GM23338 (cell line): ENCODE data around the gene CTNNA3. TPM values are rescaled to one million over a fixed set of nuclear protein-coding genes. Genes with fewer than 3 reads are reported as not detected.

Source experiments
- ATAC-seq: fragments of 200-7000 bp; cut with Tn5 transposase; 3 replicates; pipeline ENCODE4 v1.9.1; 2020
- DNase-seq: peaks from one replicate; pipeline ENCODE4 v3.0.0-alpha.2; 2015; ENCODE audit warnings: low spot score
- H2AFZ ChIP-seq: fragments of 200-600 bp; sonication (generic); 2 replicates; pipeline ENCODE4 v1.8.0; 2016; ENCODE audit warnings: antibody characterized with exemption, mild to moderate bottlenecking, moderate library complexity
- H3F3A ChIP-seq: fragments of 200-600 bp; sonication (generic); replicated peaks from 2 replicates; pipeline ENCODE4 v1.8.0; 2017; ENCODE audit warnings: antibody characterized with exemption, mixed run types, low read depth
- H3K27ac ChIP-seq: fragments of 200-600 bp; sonication (generic); 2 replicates; pipeline ENCODE4 v1.6.1; 2016; ENCODE audit warnings: low read depth
- H3K27me3 ChIP-seq: fragments of 200-600 bp; sonication (generic); 2 replicates; pipeline ENCODE4 v1.8.0; 2016; ENCODE audit warnings: mild to moderate bottlenecking, mixed run types, moderate library complexity; ENCODE audit not compliant: insufficient read depth
- H3K36me3 ChIP-seq: fragments of 200-600 bp; sonication (generic); 2 replicates; pipeline ENCODE4 v1.8.0; 2016; ENCODE audit warnings: mild to moderate bottlenecking; ENCODE audit not compliant: insufficient read depth
- H3K4me1 ChIP-seq: fragments of 200-600 bp; sonication (generic); 2 replicates; pipeline ENCODE4 v1.8.0; 2016; ENCODE audit warnings: mild to moderate bottlenecking, moderate library complexity; ENCODE audit not compliant: insufficient read depth
- H3K4me2 ChIP-seq: fragments of 200-600 bp; sonication (generic); 2 replicates; pipeline ENCODE4 v1.7.1; 2017; ENCODE audit warnings: mixed run types
- H3K4me3 ChIP-seq: fragments of 200-600 bp; sonication (generic); 2 replicates; pipeline ENCODE4 v1.6.1; 2016; ENCODE audit warnings: mixed run types
- H3K79me2 ChIP-seq: fragments of 200-600 bp; sonication (generic); replicated peaks from 2 replicates; pipeline ENCODE4 v1.8.0; 2017; ENCODE audit warnings: mild to moderate bottlenecking; ENCODE audit not compliant: insufficient read depth
- H3K9me2 ChIP-seq: fragments of 200-600 bp; sonication (generic); 2 replicates; pipeline ENCODE4 v1.8.0; 2017; ENCODE audit not compliant: insufficient read depth
- H4K20me1 ChIP-seq: fragments of 200-600 bp; sonication (generic); replicated peaks from 2 replicates; pipeline ENCODE4 v1.8.0; 2017; ENCODE audit warnings: mild to moderate bottlenecking; ENCODE audit not compliant: insufficient read depth
- H3K27ac Mint-ChIP-seq: 2 replicates; pipeline ENCODE4 v1.8.0; 2020; ENCODE audit warnings: inconsistent platforms, mild to moderate bottlenecking, moderate library complexity, mixed read lengths
- H3K27me3 Mint-ChIP-seq: 3 replicates; pipeline ENCODE4 v1.8.0; 2022; ENCODE audit warnings: low read depth, mild to moderate bottlenecking, moderate library complexity, mixed read lengths, inconsistent platforms; ENCODE audit not compliant: insufficient read depth, poor library complexity
- H3K36me3 Mint-ChIP-seq: 3 replicates; pipeline ENCODE4 v1.8.0; 2021; ENCODE audit warnings: low read depth, mild to moderate bottlenecking, inconsistent platforms, moderate library complexity, mixed read lengths
- H3K4me1 Mint-ChIP-seq: 3 replicates; pipeline ENCODE4 v1.8.0; 2020; ENCODE audit warnings: mild to moderate bottlenecking, inconsistent platforms, mixed read lengths
- H3K4me3 Mint-ChIP-seq: 3 replicates; pipeline ENCODE4 v1.8.0; 2021; ENCODE audit warnings: moderate library complexity, mild to moderate bottlenecking, inconsistent platforms, mixed read lengths
- H3K9me3 Mint-ChIP-seq: 3 replicates; pipeline ENCODE4 v1.8.0; 2020; ENCODE audit warnings: moderate library complexity, mild to moderate bottlenecking, inconsistent platforms, mixed read lengths
- EZH2phosphoT487 ChIP-seq: fragments of 200-600 bp; sonication (generic); IDR thresholded peaks from one replicate; pipeline ENCODE4 v1.8.1; 2018; ENCODE audit warnings: antibody characterized with exemption; ENCODE audit not compliant: unreplicated experiment
- STAT1 ChIP-seq: IDR thresholded peaks from one replicate; pipeline ENCODE4 v1.6.1; 2016; ENCODE audit warnings: antibody characterized with exemption; ENCODE audit not compliant: unreplicated experiment
- ZNF462 ChIP-seq: fragments of 250-450 bp; sonication (Bioruptor Pico); IDR thresholded peaks from 2 replicates; pipeline ENCODE4 v1.5.0; 2020; ENCODE audit warnings: mild to moderate bottlenecking, moderate library complexity
- polyA plus RNA-seq: library from polyadenylated mRNA; unstranded; fragments of >200 nt; fragmentation: Nextera tagmentation; extraction: Ambion mirVana; gene quantifications from 2 replicates; pipeline ENCODE4 v1.2.1, GENCODE V29; 2016
- total RNA-seq: library from RNA; depleted of rRNA; stranded (reverse); fragments of >200 nt; shearing (Covaris generic); gene quantifications from 2 replicates; pipeline ENCODE4 v1.2.3, GENCODE V29; 2014
- TF ChIP-seq, protein P1 (sequence below): IDR thresholded peaks from one replicate; pipeline ENCODE4 v1.6.1; 2018; ENCODE audit warnings: antibody characterized with exemption; ENCODE audit not compliant: unreplicated experiment

Gene CTNNA3
- total and polyA plus RNA-seq, 2 experiments from 2014 or later = 0.71 to 3.3 TPM

DNA sequence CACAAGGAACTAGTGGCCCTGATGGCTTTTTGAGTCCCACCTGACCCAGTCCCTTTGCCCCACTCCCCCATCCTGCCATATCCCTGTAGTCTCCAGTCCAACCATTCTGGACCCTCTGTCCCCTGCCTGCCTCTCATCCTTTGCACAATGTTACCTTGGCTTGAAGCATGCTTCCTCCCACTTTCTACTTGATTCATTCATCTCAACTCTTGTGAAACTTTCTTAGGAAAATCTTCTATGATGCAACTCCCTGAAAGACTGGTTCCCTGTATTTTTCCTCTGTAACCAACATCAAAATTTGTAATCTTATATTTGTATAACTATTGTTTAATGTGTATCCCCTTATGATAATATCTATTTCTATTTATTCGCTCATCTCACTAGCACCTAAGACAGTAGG lies 618.6 kb downstream of the CTNNA3 start (continued):
- TF ChIP-seq ZNF462 (CRISPR knock-in tag) = no peak
- TF ChIP-seq EZH2phosphoT487 = no peak
- TF ChIP-seq, protein P1, sequence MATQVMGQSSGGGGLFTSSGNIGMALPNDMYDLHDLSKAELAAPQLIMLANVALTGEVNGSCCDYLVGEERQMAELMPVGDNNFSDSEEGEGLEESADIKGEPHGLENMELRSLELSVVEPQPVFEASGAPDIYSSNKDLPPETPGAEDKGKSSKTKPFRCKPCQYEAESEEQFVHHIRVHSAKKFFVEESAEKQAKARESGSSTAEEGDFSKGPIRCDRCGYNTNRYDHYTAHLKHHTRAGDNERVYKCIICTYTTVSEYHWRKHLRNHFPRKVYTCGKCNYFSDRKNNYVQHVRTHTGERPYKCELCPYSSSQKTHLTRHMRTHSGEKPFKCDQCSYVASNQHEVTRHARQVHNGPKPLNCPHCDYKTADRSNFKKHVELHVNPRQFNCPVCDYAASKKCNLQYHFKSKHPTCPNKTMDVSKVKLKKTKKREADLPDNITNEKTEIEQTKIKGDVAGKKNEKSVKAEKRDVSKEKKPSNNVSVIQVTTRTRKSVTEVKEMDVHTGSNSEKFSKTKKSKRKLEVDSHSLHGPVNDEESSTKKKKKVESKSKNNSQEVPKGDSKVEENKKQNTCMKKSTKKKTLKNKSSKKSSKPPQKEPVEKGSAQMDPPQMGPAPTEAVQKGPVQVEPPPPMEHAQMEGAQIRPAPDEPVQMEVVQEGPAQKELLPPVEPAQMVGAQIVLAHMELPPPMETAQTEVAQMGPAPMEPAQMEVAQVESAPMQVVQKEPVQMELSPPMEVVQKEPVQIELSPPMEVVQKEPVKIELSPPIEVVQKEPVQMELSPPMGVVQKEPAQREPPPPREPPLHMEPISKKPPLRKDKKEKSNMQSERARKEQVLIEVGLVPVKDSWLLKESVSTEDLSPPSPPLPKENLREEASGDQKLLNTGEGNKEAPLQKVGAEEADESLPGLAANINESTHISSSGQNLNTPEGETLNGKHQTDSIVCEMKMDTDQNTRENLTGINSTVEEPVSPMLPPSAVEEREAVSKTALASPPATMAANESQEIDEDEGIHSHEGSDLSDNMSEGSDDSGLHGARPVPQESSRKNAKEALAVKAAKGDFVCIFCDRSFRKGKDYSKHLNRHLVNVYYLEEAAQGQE = no peak
- TF ChIP-seq STAT1 = no peak

DNA sequence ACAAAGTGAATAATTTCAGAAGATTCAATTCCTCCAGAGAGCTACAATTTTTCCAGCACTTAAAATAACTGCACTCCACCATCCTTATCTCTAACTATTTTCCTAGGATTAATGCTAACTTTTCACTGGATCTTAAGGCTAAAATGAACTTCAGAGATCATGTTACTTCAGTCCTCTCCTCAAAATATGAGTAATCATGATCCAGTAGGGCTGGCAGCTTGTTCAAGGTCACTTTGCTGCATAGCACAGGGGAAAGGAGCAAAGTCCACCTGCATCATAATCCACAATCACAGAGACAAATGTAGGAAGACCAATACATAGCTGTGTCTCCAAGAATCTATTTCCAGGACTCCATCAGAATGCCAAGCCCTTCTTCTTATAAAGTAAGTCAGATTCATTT lies 619.9 kb downstream of the CTNNA3 start:
- Histone ChIP-seq H3K4me2 (no peak overlapping the region), H3K9me2 (0 out of 2 replicates have a peak, but pooled peaks cover 8% of the 10 kb centered on the region), H3K27me3 (no peaks in the 10 kb centered on the region), H3K4me1 (no peaks in the 10 kb centered on the region), H3K79me2 (no peaks in the 10 kb centered on the region), H3F3A (no peaks in the 10 kb centered on the region), H3K27ac (no peak overlapping the region), H2AFZ (no peak overlapping the region), H4K20me1 (no peaks in the 10 kb centered on the region), H3K4me3 (no peak overlapping the region), H3K36me3 (no peaks in the 10 kb centered on the region)
- no peaks in the 10 kb centered on the region for H3K36me3 Mint-ChIP-seq
- no peaks in the 10 kb centered on the region for H3K9me3 Mint-ChIP-seq
- peaks cover 2% of the 10 kb centered on the region for H3K27me3 Mint-ChIP-seq
- no peak overlapping the region for H3K27ac Mint-ChIP-seq
- DNase-seq (no peak), ATAC-seq (no peak)
- H3K4me1 Mint-ChIP-seq = no peaks in the 10 kb centered on the region
- no peak overlapping the region for H3K4me3 Mint-ChIP-seq
- no peak for TF ChIP-seq STAT1
- TF ChIP-seq, protein P1 = no peak
